Adrenal gland (tissue), 5 donors: Measurements from ENCODE around the gene CRYBB1.

Experiments
- CTCF ChIP-seq, 6 experiments: fragments of 450-650 bp in 4 of 6; fragments of 200-600 bp in 2 of 6; sonication (generic) in 1 of 6; IDR thresholded peaks; 1 replicate in 5 of 6; 2 replicates in 1 of 6; pipeline versions ENCODE4 v1.5.1 to v1.8.0; 2016 to 2021; ENCODE audit warnings: antibody characterized with exemption in 6 of 6, mild to moderate bottlenecking in 2 of 6, moderate library complexity in 1 of 6
- POLR2A ChIP-seq, 2 donors: fragments of 450-650 bp; IDR thresholded peaks; one replicate each; pipeline ENCODE4 v1.6.1; 2017; ENCODE audit warnings: antibody characterized with exemption in 2 of 2, mild to moderate bottlenecking in 2 of 2, moderate library complexity in 1 of 2
- donor health status: DM: no; HTN: no; CAD: no.

- TF ChIP-seq CTCF (IDR thresholded peaks at IDR 0.05) (no peak), POLR2A (IDR thresholded peaks at IDR 0.05) (no peak)
Observed at GRCh38 chr22:26568207-26568706, 49.6 kb downstream of the CRYBB1 start.
